HG02678 (cell line): ENCODE data around the gene KRTDAP.

Experiments
- ATAC-seq: cut with Tn5 transposase; IDR thresholded peaks from one replicate; pipeline ENCODE4 v1.9.1; 2021; ENCODE audit warnings: mild to moderate bottlenecking, moderate library complexity; ENCODE audit not compliant: unreplicated experiment

The KRTDAP gene

GRCh38 chr19:35458192-35458591, 32.1 kb downstream of the KRTDAP start:
- no peak for ATAC-seq

GRCh38 chr19:35457173-35457572, 33.1 kb downstream of the KRTDAP start:
- peak; percentile 38 for ATAC-seq

GRCh38 chr19:35455616-35456201, 34.6 kb downstream of the KRTDAP start:
- ATAC-seq, result no peak

- ATAC-seq, result no peak
Observed at GRCh38 chr19:35454663-35455062, 35.6 kb downstream of the KRTDAP start.

- ATAC-seq, result peak; percentile 54
Observed at GRCh38 chr19:35451338-35452096, 38.7 kb downstream of the KRTDAP start.

GRCh38 chr19:35449359-35450043, 40.8 kb downstream of the KRTDAP start:
- no peak for ATAC-seq

- ATAC-seq, result no peak
Observed at GRCh38 chr19:35447606-35448469, 42.4 kb downstream of the KRTDAP start, which contains the start of gene FFAR2. TSS of gene FFAR2 (plus strand) at chr19:35448257. CDS start at chr19:35449715, 1,458 bp downstream.

GRCh38 chr19:35445826-35446593, 44.3 kb downstream of the KRTDAP start:
- ATAC-seq, result no peak

- ATAC-seq, result no peak
Observed at GRCh38 chr19:35444735-35445134, 45.5 kb downstream of the KRTDAP start.

GRCh38 chr19:35442091-35442490, 48.2 kb downstream of the KRTDAP start:
- ATAC-seq, result no peak

- ATAC-seq, result no peak
Observed at GRCh38 chr19:35439921-35440320, 50.3 kb downstream of the KRTDAP start.

- ATAC-seq, result no peak
Observed at GRCh38 chr19:35438527-35438926, 51.7 kb downstream of the KRTDAP start.

- ATAC-seq, result no peak
Observed at GRCh38 chr19:35438096-35438495, 52.2 kb downstream of the KRTDAP start.

GRCh38 chr19:35437406-35437951, 52.8 kb downstream of the KRTDAP start:
- no peak for ATAC-seq
